B cell (primary cell): ENCODE data around the gene NXPH2. TPM values are rescaled to one million over a fixed set of nuclear protein-coding genes. Genes with fewer than 3 reads are reported as not detected.

ENCODE experiments used
- ATAC-seq: fragments of 200-7000 bp; cut with Tn5 transposase; one replicate; pipeline ENCODE4 v1.10.0; 2021; ENCODE audit warnings: low read depth, mild to moderate bottlenecking, moderate number of reproducible peaks, moderate library complexity
- CTCF ChIA-PET: fragments of 350-600 bp; sonication (Branson Sonifier 250); formaldehyde crosslinking; loops from one replicate; lab custom pipeline; 2021; ENCODE audit warnings: antibody characterized with exemption, inconsistent platforms; lab: Charles Lee
- POLR2A ChIA-PET: fragments of 350-600 bp; sonication (Branson Sonifier 250); formaldehyde crosslinking; loops from one replicate; lab custom pipeline; 2021; ENCODE audit warnings: antibody characterized with exemption; lab: Charles Lee
- DNase-seq: peaks from one replicate; pipeline ENCODE4 v3.0.0; 2013
- H2AFZ ChIP-seq: 2 replicates; pipeline ENCODE4 v1.6.1; 2012; ENCODE audit warnings: mild to moderate bottlenecking, low read depth, low read length; ENCODE audit not compliant: insufficient read depth, poor library complexity, severe bottlenecking
- H3K27ac ChIP-seq, 2 donors: 1 replicate in 1 of 2; 2 replicates in 1 of 2; pipeline ENCODE4 v1.5.1; 2012 to 2013; ENCODE audit warnings: low read length in 2 of 2, mild to moderate bottlenecking in 2 of 2, moderate library complexity in 1 of 2
- H3K27me3 ChIP-seq, 4 experiments: fragments of 200-600 bp in 1 of 4; sonication (generic) in 1 of 4; replicated peaks in 1 of 4; 1 replicate in 2 of 4; 2 replicates in 2 of 4; pipeline versions ENCODE4 v1.6.1 to v1.7.0; 2013 to 2016; ENCODE audit warnings: low read length in 3 of 4, mild to moderate bottlenecking in 2 of 4, mixed read lengths in 1 of 4, moderate library complexity in 1 of 4; ENCODE audit not compliant: insufficient read depth in 4 of 4, control insufficient read depth in 3 of 4; ENCODE audit errors: control extremely low read depth in 1 of 4
- H3K36me3 ChIP-seq, 2 experiments: replicated peaks in 1 of 2; 1 replicate in 1 of 2; 2 replicates in 1 of 2; pipeline versions ENCODE4 v1.6.1 to v1.7.1; 2013; ENCODE audit warnings: low read length in 1 of 2; ENCODE audit not compliant: insufficient read depth in 2 of 2, control insufficient read depth in 1 of 2; ENCODE audit errors: control extremely low read depth in 1 of 2, extremely low read depth in 1 of 2
- H3K4me1 ChIP-seq, 2 donors: fragments of 200-600 bp in 1 of 2; sonication (generic) in 1 of 2; 1 replicate in 1 of 2; 2 replicates in 1 of 2; pipeline versions ENCODE4 v1.5.1 to v1.6.1; 2013 to 2017; ENCODE audit warnings: low read length in 2 of 2; ENCODE audit not compliant: control insufficient read depth in 2 of 2, insufficient read depth in 2 of 2
- H3K4me2 ChIP-seq: replicated peaks from 2 replicates; pipeline ENCODE3; 2012; ENCODE audit warnings: mild to moderate bottlenecking, low read depth, low read length; ENCODE audit not compliant: poor library complexity, severe bottlenecking
- H3K4me3 ChIP-seq, 5 experiments: fragments of 200-600 bp in 1 of 5; sonication (generic) in 1 of 5; 1 replicate in 3 of 5; 2 replicates in 2 of 5; pipeline versions ENCODE4 v1.5.1 to v1.7.0; 2011 to 2016; ENCODE audit warnings: low read length in 4 of 5, mild to moderate bottlenecking in 4 of 5, low read depth in 2 of 5, control low read depth in 1 of 5, moderate library complexity in 1 of 5; ENCODE audit not compliant: insufficient read depth in 1 of 5; ENCODE audit errors: control extremely low read depth in 1 of 5, extremely low read depth in 1 of 5
- H3K79me2 ChIP-seq: fragments of 200-600 bp; sonication (generic); one replicate; pipeline ENCODE4 v1.6.0; 2016; ENCODE audit warnings: low read length; ENCODE audit not compliant: control insufficient read depth, insufficient read depth
- H3K9ac ChIP-seq: fragments of 200-600 bp; sonication (generic); 2 replicates; pipeline ENCODE4 v1.6.1; 2017; ENCODE audit warnings: mild to moderate bottlenecking, low read length, moderate library complexity
- H3K9me3 ChIP-seq, 3 donors: one replicate each; pipeline versions ENCODE4 v1.6.1 to v1.7.1; 2013; ENCODE audit warnings: low read length in 2 of 3; ENCODE audit not compliant: control insufficient read depth in 2 of 3, insufficient read depth in 1 of 3; ENCODE audit errors: control extremely low read depth in 1 of 3
- H4K20me1 ChIP-seq: 2 replicates; pipeline ENCODE4 v1.6.0; 2012; ENCODE audit warnings: mild to moderate bottlenecking, low read length; ENCODE audit not compliant: insufficient read depth, control insufficient read depth, poor library complexity, severe bottlenecking
- H3K27ac Mint-ChIP-seq: one replicate; pipeline ENCODE4 v1.8.0; 2021; ENCODE audit warnings: mixed read lengths
- H3K27me3 Mint-ChIP-seq: one replicate; pipeline ENCODE4 v1.8.0; 2021; ENCODE audit warnings: mixed read lengths
- H3K4me1 Mint-ChIP-seq: one replicate; pipeline ENCODE4 v1.8.0; 2021; ENCODE audit warnings: mixed read lengths
- H3K4me3 Mint-ChIP-seq: one replicate; pipeline ENCODE4 v1.8.0; 2021; ENCODE audit warnings: mixed read lengths
- H3K9me3 Mint-ChIP-seq: one replicate; pipeline ENCODE4 v1.8.0; 2022; ENCODE audit warnings: mixed read lengths; ENCODE audit not compliant: insufficient read depth
- EZH2 ChIP-seq: IDR thresholded peaks from 2 replicates; pipeline ENCODE4 v1.6.1; 2012; ENCODE audit warnings: borderline replicate concordance, low read depth, mild to moderate bottlenecking, moderate library complexity, low read length; ENCODE audit not compliant: insufficient read depth, poor library complexity, severe bottlenecking
- WGBS: methylation state at CpG from one replicate; pipeline ENCODE4 v1.1.5; 2013; ENCODE audit warnings: missing lambda C conversion rate; ENCODE audit not compliant: insufficient coverage; 5-methylcytosine and 5-hydroxymethylcytosine counted together
- intact Hi-C: fragments of 100-400 bp; cut with micrococcal nuclease; formaldehyde crosslinking; loops from one replicate; pipeline ENCODE4 v1.10.0; 2022
- polyA plus RNA-seq: library from polyadenylated mRNA; depleted of rRNA; stranded (reverse); fragments of >200 nt; gene quantifications from 2 replicates; pipeline ENCODE4 v1.2.3, GENCODE V29; 2012
- total RNA-seq, 2 donors: library from RNA; stranded (reverse); fragments of 120-200 nt in 1 of 2; gene quantifications; 1 replicate in 1 of 2; 2 replicates in 1 of 2; pipeline versions ENCODE4 v1.2.3 to v1.2.4, GENCODE V29; 2013 to 2022
- TF ChIP-seq, protein P1 (sequence below): fragments of 200-600 bp; IDR thresholded peaks from one replicate; pipeline ENCODE4 v1.8.0; 2022; ENCODE audit warnings: antibody characterized with exemption, mild to moderate bottlenecking

NXPH2 gene
- total and polyA plus RNA-seq, 2 donors (not counting 1 experiment from before 2014, with no cell fraction given) = not detected

DNA sequence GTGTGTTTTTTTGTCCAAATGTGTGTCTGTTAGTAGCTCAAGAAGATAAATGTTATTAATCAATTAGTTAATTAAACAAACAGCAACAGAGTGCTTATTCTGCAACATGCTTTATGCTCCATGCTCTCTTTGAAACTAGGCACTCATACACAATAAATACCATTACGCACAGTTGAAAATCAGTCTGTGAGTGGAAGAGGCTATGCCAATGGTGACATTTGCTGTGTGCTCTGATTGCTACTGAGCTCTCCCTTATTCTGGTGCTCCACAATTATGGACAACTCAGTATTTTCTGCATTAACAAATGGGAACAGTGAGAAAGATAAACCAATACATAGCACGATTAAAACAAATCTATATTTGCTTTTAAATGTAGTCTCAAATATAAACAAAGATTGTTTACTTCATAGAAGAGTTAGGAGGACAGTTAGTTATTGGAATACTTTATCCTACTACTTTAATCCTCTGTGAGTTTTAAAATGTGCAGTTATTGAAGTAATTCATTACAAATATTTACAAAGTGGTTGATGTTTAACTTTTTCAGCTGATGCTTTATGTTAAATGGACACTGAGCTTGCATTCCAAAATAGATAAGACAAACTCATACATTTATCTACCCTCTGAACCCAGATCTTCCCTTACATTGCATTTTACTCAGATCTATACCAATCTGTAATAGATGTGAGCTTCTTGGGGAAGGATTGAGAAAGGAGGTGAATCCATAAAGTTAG, 55.3 kb downstream of the NXPH2 start:
- Histone ChIP-seq H3K9ac (no peak overlapping the region), H3K4me1 (no peaks in the 10 kb centered on the region), H3K79me2 (no peaks in the 10 kb centered on the region), H3K4me2 (no peak overlapping the region), H3K27ac (no peak overlapping the region), H3K27me3 (no peaks in the 10 kb centered on the region), H3K9me3 (peaks cover 0 to 6% (median 0%) of the 10 kb centered on the region in 3 donors), H3K36me3 (no peaks in the 10 kb centered on the region), H2AFZ (no peak overlapping the region), H4K20me1 (no peaks in the 10 kb centered on the region), H3K4me3 (no peak overlapping the region)
- no peaks in the 10 kb centered on the region for H3K4me1 Mint-ChIP-seq
- no peak for TF ChIP-seq EZH2
- TF ChIP-seq, protein P1, sequence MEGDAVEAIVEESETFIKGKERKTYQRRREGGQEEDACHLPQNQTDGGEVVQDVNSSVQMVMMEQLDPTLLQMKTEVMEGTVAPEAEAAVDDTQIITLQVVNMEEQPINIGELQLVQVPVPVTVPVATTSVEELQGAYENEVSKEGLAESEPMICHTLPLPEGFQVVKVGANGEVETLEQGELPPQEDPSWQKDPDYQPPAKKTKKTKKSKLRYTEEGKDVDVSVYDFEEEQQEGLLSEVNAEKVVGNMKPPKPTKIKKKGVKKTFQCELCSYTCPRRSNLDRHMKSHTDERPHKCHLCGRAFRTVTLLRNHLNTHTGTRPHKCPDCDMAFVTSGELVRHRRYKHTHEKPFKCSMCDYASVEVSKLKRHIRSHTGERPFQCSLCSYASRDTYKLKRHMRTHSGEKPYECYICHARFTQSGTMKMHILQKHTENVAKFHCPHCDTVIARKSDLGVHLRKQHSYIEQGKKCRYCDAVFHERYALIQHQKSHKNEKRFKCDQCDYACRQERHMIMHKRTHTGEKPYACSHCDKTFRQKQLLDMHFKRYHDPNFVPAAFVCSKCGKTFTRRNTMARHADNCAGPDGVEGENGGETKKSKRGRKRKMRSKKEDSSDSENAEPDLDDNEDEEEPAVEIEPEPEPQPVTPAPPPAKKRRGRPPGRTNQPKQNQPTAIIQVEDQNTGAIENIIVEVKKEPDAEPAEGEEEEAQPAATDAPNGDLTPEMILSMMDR = no peak
- ChIA-PET POLR2A (no interaction called here), CTCF (no interaction called here)
- ATAC-seq = no peak
- WGBS = no CpG with 5 or more reads among the region's 2 CpGs
- no peak overlapping the region for H3K27ac Mint-ChIP-seq
- peaks cover 3% of the 10 kb centered on the region for H3K27me3 Mint-ChIP-seq
- intact Hi-C loops = no loop called here
- no peak for DNase-seq
- peaks cover 5% of the 10 kb centered on the region for H3K9me3 Mint-ChIP-seq
- H3K4me3 Mint-ChIP-seq = no peak overlapping the region

DNA sequence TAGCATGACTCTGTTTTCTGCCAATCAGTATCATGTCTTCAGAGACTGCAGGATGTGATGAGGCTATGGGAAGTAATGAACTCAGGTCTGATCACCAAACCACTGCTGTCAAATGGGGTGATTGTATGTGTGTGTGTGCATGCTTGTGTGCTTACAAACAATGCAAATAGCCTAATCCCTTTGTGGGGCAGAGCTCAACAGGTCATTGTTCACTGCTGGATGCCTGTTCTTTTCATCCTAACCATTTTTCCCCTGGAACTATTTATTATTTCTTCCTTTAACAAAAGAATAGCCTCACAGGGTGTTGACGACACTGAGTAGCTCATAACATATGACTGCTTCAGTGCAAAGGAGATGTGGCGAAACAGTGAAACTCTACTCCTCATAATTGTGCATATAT, 55.9 kb downstream of the NXPH2 start:
- H3K9me3 ChIP-seq = peaks cover 0 to 1% (median 0%) of the 10 kb centered on the region in 3 donors
- no peak overlapping the region for H3K27ac ChIP-seq
- ATAC-seq (no peak), DNase-seq (no peak)
- no peaks in the 10 kb centered on the region for H3K4me1 ChIP-seq
- no peaks in the 10 kb centered on the region for H4K20me1 ChIP-seq
- ChIA-PET CTCF (no interaction called here), POLR2A (no interaction called here)
- no peaks in the 10 kb centered on the region for H3K9me3 Mint-ChIP-seq
- peaks cover 3% of the 10 kb centered on the region for H3K27me3 Mint-ChIP-seq
- intact Hi-C loops = no loop called here
- H3K4me2 ChIP-seq = no peak overlapping the region
- H2AFZ ChIP-seq = no peak overlapping the region
- no CpG with 5 or more reads among the region's 2 CpGs for WGBS
- no peaks in the 10 kb centered on the region for H3K27me3 ChIP-seq
- TF ChIP-seq, protein P1 = no peak
- no peak for TF ChIP-seq EZH2
- H3K27ac Mint-ChIP-seq = no peak overlapping the region
- no peaks in the 10 kb centered on the region for H3K79me2 ChIP-seq
- no peak overlapping the region for H3K4me3 Mint-ChIP-seq
- H3K9ac ChIP-seq = no peak overlapping the region
- no peaks in the 10 kb centered on the region for H3K36me3 ChIP-seq
- H3K4me1 Mint-ChIP-seq = no peaks in the 10 kb centered on the region
- H3K4me3 ChIP-seq = no peak overlapping the region
